DOHH2 (cell line): ENCODE measurements around the gene NOL4L.

ENCODE experiments used
- H3F3A ChIP-seq: fragments of 200-600 bp; sonication (generic), shearing (Covaris generic); 2 replicates; pipeline ENCODE4 v1.6.0; 2016; ENCODE audit warnings: antibody characterized with exemption, mild to moderate bottlenecking; ENCODE audit not compliant: control insufficient read depth, insufficient read depth
- H3K27ac ChIP-seq: fragments of 200-600 bp; sonication (generic); 2 replicates; pipeline ENCODE4 v1.5.1; 2014; ENCODE audit warnings: low read depth, mild to moderate bottlenecking, low read length, moderate library complexity
- H3K27me3 ChIP-seq: fragments of 200-600 bp; sonication (generic); 2 replicates; pipeline ENCODE4 v1.6.1; 2014; ENCODE audit warnings: mild to moderate bottlenecking, low read length, mixed read lengths; ENCODE audit not compliant: control insufficient read depth
- H3K36me3 ChIP-seq: fragments of 200-600 bp; sonication (generic); 2 replicates; pipeline ENCODE4 v1.6.1; 2014; ENCODE audit warnings: mild to moderate bottlenecking, low read length, moderate library complexity, mixed read lengths; ENCODE audit not compliant: control insufficient read depth
- H3K4me1 ChIP-seq: fragments of 200-600 bp; sonication (generic); 2 replicates; pipeline ENCODE4 v1.6.1; 2014; ENCODE audit warnings: mild to moderate bottlenecking, low read length, mixed read lengths; ENCODE audit not compliant: control insufficient read depth
- H3K4me2 ChIP-seq: fragments of 200-600 bp; sonication (generic); 2 replicates; pipeline ENCODE4 v1.6.0; 2014; ENCODE audit warnings: mild to moderate bottlenecking, low read length, moderate library complexity
- H3K4me3 ChIP-seq: fragments of 200-600 bp; sonication (generic); 2 replicates; pipeline ENCODE4 v1.5.1; 2014; ENCODE audit warnings: mild to moderate bottlenecking, low read length, mixed read lengths
- H3K79me2 ChIP-seq: fragments of 200-600 bp; sonication (generic); 2 replicates; pipeline ENCODE4 v1.6.1; 2014; ENCODE audit warnings: mild to moderate bottlenecking, low read length, mixed read lengths; ENCODE audit not compliant: control insufficient read depth
- H3K9me2 ChIP-seq: fragments of 200-600 bp; sonication (generic); replicated peaks from 2 replicates; pipeline ENCODE4 v1.6.1; 2014; ENCODE audit warnings: mild to moderate bottlenecking, low read length, mixed read lengths; ENCODE audit not compliant: control insufficient read depth
- H3K9me3 ChIP-seq: fragments of 200-600 bp; sonication (generic); 2 replicates; pipeline ENCODE4 v1.6.1; 2014; ENCODE audit warnings: antibody characterized with exemption, low read length, mixed read lengths; ENCODE audit not compliant: control insufficient read depth, insufficient read depth
- H4K20me1 ChIP-seq: fragments of 200-600 bp; sonication (generic); 2 replicates; pipeline ENCODE4 v1.6.0; 2014; ENCODE audit warnings: low read depth, mild to moderate bottlenecking, antibody characterized with exemption, low read length, moderate library complexity; ENCODE audit not compliant: control insufficient read depth, insufficient read depth
- EZH2phosphoT487 ChIP-seq: fragments of 200-600 bp; sonication (generic); IDR thresholded peaks from 2 replicates; pipeline ENCODE4 v1.6.1; 2017; ENCODE audit warnings: borderline replicate concordance, mild to moderate bottlenecking, antibody characterized with exemption, low read length, moderate library complexity, mixed read lengths
- TF ChIP-seq, protein P1 (sequence below): fragments of 200-600 bp; sonication (generic); IDR thresholded peaks from one replicate; pipeline ENCODE4 v1.5.1; 2014; ENCODE audit warnings: antibody characterized with exemption, mild to moderate bottlenecking, low read depth, low read length; ENCODE audit not compliant: poor library complexity, severe bottlenecking

NOL4L gene

DNA sequence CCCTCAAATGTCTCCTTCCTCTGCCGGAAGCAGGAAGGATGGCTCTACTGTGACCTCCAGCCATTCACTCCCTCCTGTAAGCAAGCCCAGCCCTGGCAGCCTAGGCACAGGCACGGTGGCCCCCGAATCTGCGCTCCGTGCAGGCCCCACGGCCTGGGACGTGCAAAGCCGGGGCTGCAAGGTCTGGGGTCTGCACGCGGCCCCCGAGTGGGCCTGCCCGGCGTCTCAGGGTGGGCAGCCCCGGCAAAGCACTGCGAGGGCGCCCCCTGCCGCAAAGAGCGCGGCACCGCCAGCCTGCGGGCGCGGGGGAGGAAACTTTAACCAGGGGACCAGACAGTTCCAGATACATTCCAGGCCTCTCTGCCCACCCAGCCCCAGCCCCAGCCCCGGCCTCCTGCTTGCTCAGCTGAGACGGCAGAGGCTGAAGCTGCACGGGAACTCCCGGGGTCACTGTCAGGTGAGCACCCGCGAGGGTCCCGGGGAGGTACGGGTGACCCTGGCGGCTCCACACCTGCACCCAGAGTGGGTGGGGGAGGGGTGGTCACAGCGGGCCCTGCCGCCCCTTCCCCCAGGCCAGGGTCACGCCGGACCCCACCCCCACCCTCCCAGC is 128.2 kb downstream of the NOL4L start:
- Histone ChIP-seq H3K4me2 (peak overlapping the region; percentile 79), H3K27ac (no peak overlapping the region), H4K20me1 (no peaks in the 10 kb centered on the region), H3K4me3 (peak overlapping the region; percentile 68), H3F3A (no peaks in the 10 kb centered on the region), H3K36me3 (no peaks in the 10 kb centered on the region), H3K9me3 (no peaks in the 10 kb centered on the region), H3K9me2 (no peaks in the 10 kb centered on the region), H3K79me2 (no peaks in the 10 kb centered on the region), H3K27me3 (no peaks in the 10 kb centered on the region), H3K4me1 (peaks cover 12% of the 10 kb centered on the region)
- TF ChIP-seq, protein P1, sequence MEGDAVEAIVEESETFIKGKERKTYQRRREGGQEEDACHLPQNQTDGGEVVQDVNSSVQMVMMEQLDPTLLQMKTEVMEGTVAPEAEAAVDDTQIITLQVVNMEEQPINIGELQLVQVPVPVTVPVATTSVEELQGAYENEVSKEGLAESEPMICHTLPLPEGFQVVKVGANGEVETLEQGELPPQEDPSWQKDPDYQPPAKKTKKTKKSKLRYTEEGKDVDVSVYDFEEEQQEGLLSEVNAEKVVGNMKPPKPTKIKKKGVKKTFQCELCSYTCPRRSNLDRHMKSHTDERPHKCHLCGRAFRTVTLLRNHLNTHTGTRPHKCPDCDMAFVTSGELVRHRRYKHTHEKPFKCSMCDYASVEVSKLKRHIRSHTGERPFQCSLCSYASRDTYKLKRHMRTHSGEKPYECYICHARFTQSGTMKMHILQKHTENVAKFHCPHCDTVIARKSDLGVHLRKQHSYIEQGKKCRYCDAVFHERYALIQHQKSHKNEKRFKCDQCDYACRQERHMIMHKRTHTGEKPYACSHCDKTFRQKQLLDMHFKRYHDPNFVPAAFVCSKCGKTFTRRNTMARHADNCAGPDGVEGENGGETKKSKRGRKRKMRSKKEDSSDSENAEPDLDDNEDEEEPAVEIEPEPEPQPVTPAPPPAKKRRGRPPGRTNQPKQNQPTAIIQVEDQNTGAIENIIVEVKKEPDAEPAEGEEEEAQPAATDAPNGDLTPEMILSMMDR: peak; percentile 92
- TF ChIP-seq EZH2phosphoT487: no peak

DNA sequence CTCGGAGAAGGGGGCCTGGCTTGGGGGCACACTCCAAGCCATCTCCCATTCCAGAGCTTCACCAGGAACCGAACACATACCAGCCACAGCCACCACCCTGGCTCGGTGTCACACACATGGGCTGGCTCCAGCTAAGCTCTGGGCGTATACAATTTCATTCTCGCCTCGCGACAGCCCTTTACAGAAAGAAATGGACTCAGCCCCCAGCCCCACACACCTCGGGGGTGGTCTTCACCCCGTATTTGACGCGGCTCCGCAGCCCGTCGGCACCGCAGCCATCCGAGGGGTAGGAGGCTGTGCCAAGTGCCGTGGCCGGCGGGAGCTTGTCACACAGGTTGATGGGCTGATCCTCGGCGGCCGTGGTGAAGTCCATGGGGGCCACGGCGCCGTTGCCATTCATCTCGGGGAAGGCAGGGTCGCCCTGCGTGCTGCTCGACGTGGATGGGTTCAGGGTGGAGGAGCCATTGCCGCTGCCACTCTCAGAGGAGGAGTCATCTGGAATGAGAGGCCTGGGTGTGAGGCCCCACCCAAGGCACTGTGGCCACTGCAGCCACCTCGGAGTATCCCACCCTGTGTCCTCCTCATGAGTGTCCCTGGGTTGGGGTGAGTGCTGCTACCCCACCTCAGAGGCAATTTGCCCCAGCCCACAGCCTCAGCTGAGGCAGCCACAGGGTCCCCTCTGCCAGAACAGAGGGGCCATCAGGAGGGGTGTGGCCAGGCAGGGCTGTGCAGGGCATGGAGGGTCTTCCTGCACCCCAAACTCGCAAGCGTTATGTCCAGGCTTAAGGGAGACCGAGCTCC is 129.0 kb downstream of the NOL4L start:
- Histone ChIP-seq H3K4me1 (peaks cover 12% of the 10 kb centered on the region), H3K4me2 (peak overlapping the region; percentile 79)

DNA sequence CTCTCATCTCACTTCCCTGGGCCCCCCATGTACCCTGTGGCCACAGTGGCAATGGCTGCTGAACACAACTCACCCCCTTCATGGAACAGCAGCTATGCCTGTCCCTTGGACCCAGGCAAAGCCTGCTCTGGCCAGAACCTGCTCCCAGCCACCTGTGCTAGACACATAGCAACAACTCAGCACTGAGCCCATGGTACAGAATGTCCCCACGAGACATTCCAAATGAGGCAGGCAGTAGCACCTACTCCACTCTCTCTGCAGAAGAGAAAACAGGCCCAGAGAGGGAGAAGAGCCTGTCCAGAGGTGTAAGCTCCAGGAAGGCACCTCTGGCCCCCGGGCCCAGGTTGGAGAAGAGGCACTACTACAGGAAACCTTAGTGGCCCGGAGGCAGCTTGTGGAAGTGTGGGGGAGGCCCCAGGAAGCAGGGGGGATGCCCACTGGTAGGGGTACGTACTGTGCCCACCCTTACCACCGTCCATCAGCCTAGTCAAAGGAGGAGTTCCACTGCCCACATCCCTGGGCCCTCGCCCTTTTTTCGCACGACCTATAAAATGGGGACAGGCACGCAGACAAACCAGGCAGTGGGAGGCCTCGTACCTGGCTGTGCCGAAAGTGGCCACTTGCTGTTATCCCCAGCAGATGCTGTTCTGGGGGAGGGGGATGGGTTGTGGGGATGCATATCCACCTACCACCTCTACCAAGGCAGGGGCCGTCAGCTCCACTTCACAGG is 129.8 kb downstream of the NOL4L start:
- no peak for TF ChIP-seq EZH2phosphoT487
- TF ChIP-seq, protein P1: no peak
- H3K4me3 ChIP-seq: no peak overlapping the region
- H3K27ac ChIP-seq: no peak overlapping the region
- H3K79me2 ChIP-seq: no peaks in the 10 kb centered on the region
- H3K36me3 ChIP-seq: no peaks in the 10 kb centered on the region
- peaks cover 12% of the 10 kb centered on the region for H3K4me1 ChIP-seq
- no peak overlapping the region for H3K4me2 ChIP-seq
- H4K20me1 ChIP-seq: no peaks in the 10 kb centered on the region
- no peaks in the 10 kb centered on the region for H3F3A ChIP-seq
- H3K9me3 ChIP-seq: no peaks in the 10 kb centered on the region
- no peaks in the 10 kb centered on the region for H3K27me3 ChIP-seq
- no peaks in the 10 kb centered on the region for H3K9me2 ChIP-seq

More for the DNA sequence above, 129.0 kb downstream of the NOL4L start:
- no peak overlapping the region for H3K27ac ChIP-seq
- no peaks in the 10 kb centered on the region for H4K20me1 ChIP-seq
- H3F3A ChIP-seq: no peaks in the 10 kb centered on the region
- H3K36me3 ChIP-seq: no peaks in the 10 kb centered on the region
- peak overlapping the region; percentile 68; the same call in 1 of the 2 replicates for H3K4me3 ChIP-seq
- H3K9me2 ChIP-seq: no peaks in the 10 kb centered on the region
- TF ChIP-seq, protein P1: no peak
- no peak for TF ChIP-seq EZH2phosphoT487
- no peaks in the 10 kb centered on the region for H3K79me2 ChIP-seq
- no peaks in the 10 kb centered on the region for H3K9me3 ChIP-seq
- no peaks in the 10 kb centered on the region for H3K27me3 ChIP-seq
